Activated naive CD4-positive, alpha-beta T cell treated with Interleukin-2 at 50 U/mL for 16 hours (primary cell): ENCODE measurements around the gene NAA10.

ENCODE experiments used
- DNase-seq: peaks from one replicate; pipeline ENCODE4 v3.0.0-alpha.2; 2020

The NAA10 gene

DNA sequence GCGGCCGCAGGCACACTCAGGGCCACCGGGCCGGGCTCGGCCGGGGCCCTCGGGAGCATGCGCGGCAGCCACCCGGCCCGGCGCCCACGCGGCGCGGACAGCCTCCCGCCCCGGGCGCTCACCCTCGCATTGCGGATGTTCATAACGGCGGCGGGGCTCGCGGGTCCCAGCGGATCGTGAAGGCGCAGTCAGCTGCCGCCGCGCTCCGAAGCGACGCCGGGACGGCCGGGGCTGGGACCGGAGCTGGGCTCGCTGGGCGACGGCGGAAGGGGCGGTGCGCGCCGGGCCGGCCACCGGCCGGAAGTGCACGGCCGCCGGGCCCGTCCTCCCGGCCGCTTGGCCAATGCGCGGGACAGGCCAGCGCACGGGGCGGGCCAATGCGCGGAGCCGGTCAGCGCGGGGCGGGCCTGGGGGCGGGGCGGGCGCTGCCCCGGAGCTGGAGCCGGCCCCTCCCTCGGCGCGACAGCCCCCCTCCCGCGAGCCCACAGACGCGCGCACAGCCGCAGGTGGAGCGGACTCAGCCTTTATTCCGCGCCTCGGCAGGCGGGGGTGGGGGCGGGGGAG is at the start of gene NAA10:
NAA10 (minus strand) TSS at position 276 of the 564 bp plus-strand sequence; CDS start at position 143, 133 bp downstream.
- peak; percentile 65 for DNase-seq

DNA sequence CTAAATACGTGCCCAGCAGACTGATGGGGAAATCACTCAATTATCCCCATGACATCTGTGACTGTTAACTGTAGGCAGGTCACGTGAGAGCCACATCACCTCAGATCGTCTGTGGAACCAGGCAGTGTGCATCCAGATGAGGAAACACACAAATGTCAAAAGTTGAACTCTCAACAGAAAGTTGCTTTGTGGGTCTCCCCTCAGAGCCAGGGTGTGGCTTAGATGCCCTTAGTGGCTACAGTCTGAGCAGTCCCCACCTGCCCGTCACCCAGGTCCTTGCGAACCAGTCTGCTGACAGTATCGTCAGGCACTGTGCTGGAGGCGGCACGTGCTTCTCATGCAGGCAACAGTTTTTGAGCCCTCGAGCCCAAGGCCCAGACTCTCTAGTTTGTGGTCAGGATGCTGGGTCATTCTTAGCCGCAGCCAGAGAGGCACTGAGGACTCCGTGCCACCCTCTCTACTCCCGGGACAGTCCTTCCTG is 48.5 kb upstream of the NAA10 start:
- DNase-seq = no peak

DNA sequence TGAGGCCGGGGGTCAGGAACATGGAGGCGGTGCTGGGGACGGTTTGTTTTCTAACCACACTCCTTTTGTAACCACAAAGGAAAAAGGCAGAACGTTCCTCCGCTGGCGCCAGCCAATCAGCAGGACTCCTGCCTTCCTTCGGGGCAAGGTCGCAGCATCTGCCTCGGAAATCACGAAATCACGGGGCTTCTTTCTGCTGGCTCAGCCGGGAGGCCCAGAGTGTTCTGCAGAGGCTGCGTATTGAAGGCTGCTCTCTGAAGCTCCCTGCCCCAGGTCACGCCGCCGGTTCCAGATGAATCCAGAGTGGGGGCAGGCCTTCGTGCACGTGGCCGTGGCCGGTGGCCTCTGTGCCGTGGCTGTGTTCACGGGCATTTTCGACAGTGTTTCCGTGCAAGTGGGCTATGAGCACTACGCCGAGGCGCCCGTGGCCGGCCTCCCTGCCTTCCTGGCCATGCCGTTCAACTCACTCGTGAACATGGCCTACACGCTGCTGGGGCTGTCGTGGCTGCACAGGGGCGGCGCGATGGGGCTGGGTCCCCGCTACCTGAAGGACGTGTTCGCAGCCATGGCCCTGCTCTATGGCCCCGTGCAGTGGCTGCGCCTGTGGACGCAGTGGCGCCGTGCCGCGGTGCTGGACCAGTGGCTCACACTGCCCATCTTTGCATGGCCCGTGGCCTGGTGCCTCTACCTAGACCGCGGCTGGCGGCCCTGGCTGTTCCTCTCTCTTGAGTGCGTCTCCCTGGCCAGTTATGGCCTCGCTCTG is 47.1 kb upstream of the NAA10 start:
- DNase-seq = peak; percentile 62

DNA sequence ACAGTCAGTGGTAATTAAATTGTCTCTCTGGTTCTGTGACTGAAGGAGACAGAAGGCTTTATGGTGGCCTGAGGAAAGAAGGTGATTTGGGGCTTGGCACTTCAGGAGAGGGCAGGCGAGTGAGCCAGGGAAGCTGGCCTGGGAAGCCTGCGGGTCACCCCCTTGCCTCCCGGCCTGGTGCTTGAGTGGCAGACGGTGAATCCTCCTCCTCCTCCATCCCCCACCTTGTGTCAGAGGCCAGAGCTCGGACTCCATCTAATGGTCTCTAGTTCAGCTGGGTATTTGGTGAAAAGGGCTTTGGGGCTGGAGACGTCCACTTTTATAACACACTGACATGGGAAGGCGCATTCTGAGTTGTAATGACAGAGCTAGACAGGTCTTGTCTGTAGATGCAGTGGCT is 46.4 kb upstream of the NAA10 start:
- no peak for DNase-seq

DNA sequence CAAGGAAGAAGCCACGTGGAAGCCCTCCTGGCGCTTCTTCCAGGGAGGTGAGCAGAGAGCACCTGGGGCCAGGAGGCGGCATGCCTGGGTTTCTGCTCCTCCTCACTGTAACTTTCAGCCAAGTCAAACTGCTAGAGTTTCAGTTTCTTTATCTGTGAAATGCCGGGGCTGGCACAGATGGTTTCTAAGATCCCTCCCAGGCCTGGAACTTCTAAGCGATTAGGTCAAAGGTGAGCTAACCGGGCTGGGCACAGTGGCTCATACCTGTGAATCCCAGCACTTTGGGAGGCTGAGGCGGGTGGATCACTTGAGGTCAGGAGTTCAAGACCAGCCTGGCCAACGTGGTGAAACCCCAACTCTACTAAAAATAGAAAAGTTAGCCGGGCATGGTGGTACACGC is 45.6 kb upstream of the NAA10 start:
- DNase-seq = peak; percentile 32

GRCh38 chrX:153974726-153975286 is 40.0 kb upstream of the NAA10 start:
- DNase-seq = no peak

GRCh38 chrX:153974003-153974725 is 39.3 kb upstream of the NAA10 start:
- DNase-seq = no peak

DNA sequence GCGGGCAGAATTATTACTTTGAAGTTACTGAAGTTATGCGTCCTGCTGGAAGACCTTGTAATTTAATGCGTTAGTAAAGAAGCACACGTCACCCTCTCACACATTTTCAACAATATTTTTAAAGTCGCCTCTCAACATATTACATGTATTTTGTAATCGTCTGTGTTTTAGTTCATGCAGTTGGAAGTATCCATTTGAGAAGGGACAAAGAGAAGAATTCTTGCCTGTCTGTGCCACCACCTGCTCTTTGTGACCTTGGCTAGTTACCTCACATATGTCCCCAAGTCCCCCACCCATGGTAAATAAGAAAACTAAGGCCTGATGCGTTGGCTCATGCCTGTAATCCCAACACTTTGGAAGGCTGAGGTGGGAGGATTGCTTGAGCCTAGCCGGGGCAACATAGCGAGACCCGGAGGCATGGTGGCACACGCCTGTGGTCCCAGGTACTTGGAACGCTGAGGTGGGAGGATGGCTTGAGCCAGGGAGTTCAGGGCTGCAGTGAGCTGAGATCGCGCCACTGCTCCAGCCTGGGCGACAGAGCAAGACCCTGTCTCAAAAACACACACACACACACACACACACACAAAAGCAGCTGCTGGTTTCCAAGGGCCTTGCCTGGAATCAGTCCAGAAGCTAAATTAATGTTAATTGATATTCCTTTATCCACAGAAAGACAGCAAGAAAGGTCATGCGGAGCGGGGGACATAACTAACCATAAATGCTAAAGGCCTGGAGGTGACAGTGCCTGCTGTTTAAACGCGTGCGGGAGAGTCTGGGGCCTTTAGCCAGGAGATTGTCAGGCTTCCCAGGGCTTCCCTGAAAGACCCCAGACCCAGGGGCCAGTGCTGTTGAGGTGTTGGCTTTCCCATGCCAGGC is 38.5 kb upstream of the NAA10 start:
- no peak for DNase-seq

GRCh38 chrX:153972368-153973126 is 37.7 kb upstream of the NAA10 start, which contains the start of gene TMEM187:
Gene TMEM187 (plus strand): TSS chrX:153972754. CDS start chrX:153982063, 9,309 bp downstream.
- peak; percentile 87 for DNase-seq

DNA sequence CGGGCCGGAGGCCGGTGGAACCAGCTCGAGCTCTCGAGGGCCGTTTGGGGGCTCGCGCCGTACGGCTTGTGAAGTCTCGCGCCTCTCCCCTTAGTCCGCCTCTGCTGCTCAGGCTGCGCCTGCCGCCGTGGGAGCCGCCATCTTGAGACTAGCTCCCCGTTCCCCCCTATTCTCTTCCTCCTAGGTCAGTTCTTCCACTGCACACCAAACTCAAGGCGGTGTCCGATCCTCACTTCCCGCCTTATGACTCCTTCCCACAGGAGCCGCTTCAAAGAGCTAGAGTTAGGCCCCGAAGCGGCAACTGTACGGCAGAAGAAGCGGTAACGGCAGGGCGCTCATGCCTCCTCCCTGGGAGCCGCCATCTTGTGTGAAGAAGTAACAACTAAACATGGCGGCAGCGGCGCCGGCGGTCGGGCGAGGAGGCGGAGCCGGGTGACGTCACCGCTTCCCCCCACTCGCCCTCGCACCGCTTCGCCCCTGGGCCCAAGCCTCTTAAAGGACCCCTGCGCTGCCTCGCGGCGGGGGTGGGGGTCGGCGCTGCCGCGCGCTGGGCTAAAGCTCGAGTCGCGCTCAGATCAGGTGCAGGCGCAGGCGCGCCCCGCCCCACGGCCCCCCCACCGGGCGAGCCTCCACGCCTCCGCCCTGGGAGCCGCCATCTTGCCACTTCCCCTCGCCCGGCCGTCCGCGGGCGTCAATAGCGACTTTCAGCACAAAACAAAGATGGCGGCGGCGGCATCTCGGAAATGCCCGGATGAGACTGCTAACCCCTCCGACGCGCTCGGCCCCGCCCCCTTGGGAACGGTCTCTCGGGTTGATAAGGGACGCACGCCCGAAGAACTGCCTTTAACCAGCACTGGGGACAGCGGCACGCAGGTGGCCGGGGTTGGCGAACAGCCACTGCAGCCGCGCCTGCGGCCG is 36.9 kb upstream of the NAA10 start, which contains the start of gene HCFC1:
HCFC1 (minus strand) TSS at position 369 of the 918 bp plus-strand sequence. CDS start 978 bp downstream, outside the sequence.
- DNase-seq = peak; percentile 90

- DNase-seq = peak; percentile 89
These were observed 36.2 kb upstream of the NAA10 start for GRCh38 chrX:153971124-153971449.

DNA sequence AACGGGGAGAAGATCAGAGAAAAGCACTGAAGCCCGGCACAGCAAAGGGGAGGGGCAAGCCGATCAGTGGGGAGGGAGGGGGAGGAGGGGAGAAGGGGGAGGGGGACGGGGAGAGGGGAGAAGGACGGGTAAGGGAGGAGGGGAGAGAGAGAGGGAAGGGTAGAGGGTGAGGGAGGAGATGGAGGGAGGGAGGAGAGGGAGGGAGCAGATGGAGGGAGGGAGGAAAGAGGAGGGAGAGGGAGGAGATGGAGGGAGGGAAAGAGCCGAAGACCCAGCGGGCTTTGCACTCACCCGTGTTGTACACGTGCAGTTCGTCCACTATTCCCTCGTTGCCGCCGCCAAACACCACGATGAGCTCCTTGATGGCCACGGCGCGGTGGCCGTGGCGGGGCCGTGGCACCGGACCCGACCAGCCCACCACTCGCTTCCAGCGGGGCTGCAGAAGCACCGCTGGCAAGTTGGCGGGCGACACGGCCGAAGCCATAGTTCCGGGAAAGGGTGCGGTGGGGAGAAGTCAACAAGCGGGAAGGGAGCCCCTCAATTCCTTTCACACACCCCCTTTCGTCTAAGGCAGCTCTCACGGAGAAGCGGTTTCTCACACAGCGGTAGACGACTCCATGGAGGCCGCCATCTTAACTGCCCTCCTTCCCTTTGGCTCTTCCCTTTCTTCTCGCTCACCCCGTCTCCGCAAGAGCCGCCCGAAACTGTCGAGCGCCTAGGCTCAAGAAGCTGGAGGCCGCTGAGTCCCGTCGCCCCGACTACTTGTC is 35.7 kb upstream of the NAA10 start:
- no peak for DNase-seq

- no peak for DNase-seq
These were observed 35.1 kb upstream of the NAA10 start for GRCh38 chrX:153969904-153970356.

GRCh38 chrX:153969125-153969903 is 34.5 kb upstream of the NAA10 start:
- DNase-seq = no peak

DNA sequence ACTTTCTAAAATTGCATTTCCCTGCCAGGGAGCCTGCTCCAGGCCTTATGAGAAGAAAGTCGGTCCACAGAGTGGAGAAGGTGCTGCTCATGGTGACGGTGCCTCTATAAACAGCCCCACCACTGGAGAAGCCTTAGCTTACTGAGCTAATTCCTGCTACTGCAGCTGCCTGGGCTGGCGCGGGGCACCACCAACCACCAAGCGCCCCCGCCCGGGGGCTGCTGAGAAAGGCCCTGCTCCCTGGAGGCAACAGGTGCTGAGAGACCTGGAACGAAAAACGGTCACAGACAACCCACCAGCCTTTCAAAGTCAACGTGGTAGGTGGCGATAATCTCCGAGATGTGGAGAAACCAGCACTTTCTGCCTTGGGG is 33.9 kb upstream of the NAA10 start:
- peak; percentile 38 for DNase-seq

GRCh38 chrX:153968255-153968654 is 33.4 kb upstream of the NAA10 start:
- no peak for DNase-seq

DNA sequence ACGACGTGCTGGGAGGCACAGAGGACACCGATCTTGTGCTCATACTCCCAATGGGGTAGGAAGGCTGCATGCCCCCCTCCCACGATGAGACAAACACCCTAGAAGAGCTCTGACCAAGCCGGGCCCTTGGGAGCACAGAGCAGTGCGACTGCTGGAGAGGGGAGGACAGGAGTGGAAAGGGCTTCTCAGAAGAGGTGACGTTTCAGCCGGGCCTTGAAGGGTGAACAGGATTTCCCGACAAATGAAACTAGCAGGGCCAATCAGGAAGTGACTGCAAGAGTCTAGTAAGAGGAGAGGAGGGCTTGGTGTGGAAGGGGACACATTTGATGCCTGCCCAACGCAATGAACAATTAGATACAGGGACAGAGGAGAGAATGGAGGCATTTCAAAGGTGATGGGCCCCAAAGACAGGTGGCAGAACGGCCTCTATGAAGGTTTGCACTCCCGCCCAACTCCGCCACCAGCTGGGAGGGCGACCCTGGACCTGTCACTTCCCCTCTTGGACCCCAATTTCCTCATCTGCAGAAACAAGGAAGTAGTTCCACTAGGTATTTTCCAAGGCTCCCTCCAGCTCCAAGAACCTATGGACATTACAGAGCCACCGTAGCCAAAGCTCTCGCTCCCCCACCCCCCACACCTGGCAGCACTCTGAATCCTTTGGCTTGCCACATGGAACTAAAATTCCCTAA is 32.8 kb upstream of the NAA10 start:
- DNase-seq = no peak
